SK-N-SH treated with all-trans-retinoic acid at 6 μM for 48 hours (cell line): ENCODE results near the gene RBMS1.
A peak's percentile ranks its signal among the peaks of the same experiment; 100 is the strongest.
"Not testable (repeated sequence)": the region's sequence is repeated elsewhere in the genome, so short reads cannot be mapped to it uniquely, and the experiment has no call there.

ENCODE experiments used
- ATAC-seq: fragments of 200-7000 bp; cut with Tn5 transposase; 3 replicates; pipeline ENCODE4 v1.9.1; 2020; ENCODE audit warnings: mild to moderate bottlenecking, moderate library complexity
- BACH2 ChIP-seq: fragments of 250-450 bp; sonication (Bioruptor Pico); IDR thresholded peaks from 2 replicates; pipeline ENCODE4 v1.9.0; 2021; ENCODE audit warnings: mild to moderate bottlenecking, borderline replicate concordance
- ESRRG ChIP-seq: fragments of 250-450 bp; sonication (Bioruptor Pico); IDR thresholded peaks from 2 replicates; pipeline ENCODE4 v1.6.1; 2021; ENCODE audit warnings: mild to moderate bottlenecking
- ISL1 ChIP-seq: fragments of 250-450 bp; sonication (Bioruptor Pico); IDR thresholded peaks from 2 replicates; pipeline ENCODE4 v2.1.2; 2022; ENCODE audit warnings: mild to moderate bottlenecking, moderate library complexity
- PPARA ChIP-seq: fragments of 250-450 bp; sonication (Bioruptor Pico); IDR thresholded peaks from 2 replicates; pipeline ENCODE4 v1.5.0; 2020; ENCODE audit warnings: mild to moderate bottlenecking, borderline replicate concordance
- RARB ChIP-seq: fragments of 250-450 bp; sonication (Bioruptor Pico); IDR thresholded peaks from 2 replicates; pipeline ENCODE4 v1.8.0; 2021; ENCODE audit warnings: mild to moderate bottlenecking, moderate library complexity
- SNAI2 ChIP-seq: fragments of 250-450 bp; sonication (Bioruptor Pico); IDR thresholded peaks from 2 replicates; pipeline ENCODE4 v1.5.0; 2020; ENCODE audit warnings: mild to moderate bottlenecking, moderate library complexity
- TCF4 ChIP-seq: fragments of 250-450 bp; sonication (Bioruptor Pico); IDR thresholded peaks from 2 replicates; pipeline ENCODE4 v1.8.0; 2021; ENCODE audit warnings: mild to moderate bottlenecking, moderate library complexity, borderline replicate concordance
- TOX ChIP-seq: fragments of 250-450 bp; sonication (Bioruptor Pico); IDR thresholded peaks from 2 replicates; pipeline ENCODE4 v1.8.0; 2021; ENCODE audit warnings: mild to moderate bottlenecking, moderate library complexity, borderline replicate concordance
- ZC3H10 ChIP-seq: fragments of 250-450 bp; sonication (Bioruptor Pico); IDR thresholded peaks from 2 replicates; pipeline ENCODE4 v1.5.1; 2021; ENCODE audit warnings: mild to moderate bottlenecking, moderate library complexity
- ZFP3 ChIP-seq: fragments of 250-450 bp; sonication (Bioruptor Pico); IDR thresholded peaks from 2 replicates; pipeline ENCODE4 v1.5.0; 2020; ENCODE audit warnings: mild to moderate bottlenecking, moderate library complexity
- ZFP30 ChIP-seq: fragments of 450-650 bp; formaldehyde crosslinking; IDR thresholded peaks from 2 replicates; pipeline ENCODE4 v1.5.0; 2022; ENCODE audit warnings: mild to moderate bottlenecking, moderate library complexity
- ZNF565 ChIP-seq: fragments of 450-650 bp; formaldehyde crosslinking; conservative IDR thresholded peaks from 2 replicates; pipeline ENCODE4 v1.5.0; 2020; ENCODE audit warnings: low read depth, mild to moderate bottlenecking, moderate library complexity
- ZNF70 ChIP-seq: fragments of 450-650 bp; formaldehyde crosslinking; IDR thresholded peaks from 2 replicates; pipeline ENCODE4 v1.5.0; 2020; ENCODE audit warnings: mild to moderate bottlenecking, moderate library complexity
- TF ChIP-seq, protein P1 (sequence below): fragments of 250-450 bp; sonication (Bioruptor Pico); IDR thresholded peaks from 2 replicates; pipeline ENCODE4 v1.5.1; 2021; ENCODE audit warnings: mild to moderate bottlenecking, moderate library complexity
- TF ChIP-seq, protein P2 (sequence below): fragments of 250-450 bp; sonication (Bioruptor Pico); IDR thresholded peaks from 2 replicates; pipeline ENCODE4 v1.5.0; 2020; ENCODE audit warnings: mild to moderate bottlenecking, moderate library complexity
- TF ChIP-seq, protein P3 (sequence below): fragments of 250-450 bp; sonication (Bioruptor Pico); IDR thresholded peaks from 2 replicates; pipeline ENCODE4 v1.8.0; 2020; ENCODE audit warnings: mild to moderate bottlenecking, moderate library complexity, borderline replicate concordance
- TF ChIP-seq, protein P4 (sequence below): fragments of 250-450 bp; sonication (Bioruptor Pico); IDR thresholded peaks from 2 replicates; pipeline ENCODE4 v1.8.0; 2021; ENCODE audit warnings: low read depth, mild to moderate bottlenecking, moderate library complexity, borderline replicate concordance
- TF ChIP-seq, protein P5 (sequence below): fragments of 250-450 bp; sonication (Bioruptor Pico); IDR thresholded peaks from 2 replicates; pipeline ENCODE4 v1.5.1; 2020; ENCODE audit warnings: low read depth, mild to moderate bottlenecking, moderate library complexity

Gene RBMS1

DNA sequence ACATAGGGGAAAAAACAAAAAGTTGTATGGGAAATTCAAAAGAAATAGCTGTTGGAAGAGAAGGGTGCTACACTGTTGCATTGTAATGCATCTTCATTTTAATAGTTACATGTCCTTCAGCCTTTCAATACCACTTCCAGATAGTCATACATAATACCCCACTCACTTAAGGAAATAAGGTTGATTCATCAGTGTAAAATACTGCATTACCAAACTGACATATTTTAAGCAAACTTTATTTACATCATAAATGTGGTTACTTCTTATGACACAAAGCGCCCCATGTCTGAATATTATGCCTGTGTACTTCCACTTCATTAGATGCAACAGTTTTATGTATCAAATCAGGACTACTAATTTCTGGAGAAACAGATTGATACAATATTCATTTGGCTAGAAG lies 4.5 kb downstream of the RBMS1 start (continued):
- TF ChIP-seq, protein P1, sequence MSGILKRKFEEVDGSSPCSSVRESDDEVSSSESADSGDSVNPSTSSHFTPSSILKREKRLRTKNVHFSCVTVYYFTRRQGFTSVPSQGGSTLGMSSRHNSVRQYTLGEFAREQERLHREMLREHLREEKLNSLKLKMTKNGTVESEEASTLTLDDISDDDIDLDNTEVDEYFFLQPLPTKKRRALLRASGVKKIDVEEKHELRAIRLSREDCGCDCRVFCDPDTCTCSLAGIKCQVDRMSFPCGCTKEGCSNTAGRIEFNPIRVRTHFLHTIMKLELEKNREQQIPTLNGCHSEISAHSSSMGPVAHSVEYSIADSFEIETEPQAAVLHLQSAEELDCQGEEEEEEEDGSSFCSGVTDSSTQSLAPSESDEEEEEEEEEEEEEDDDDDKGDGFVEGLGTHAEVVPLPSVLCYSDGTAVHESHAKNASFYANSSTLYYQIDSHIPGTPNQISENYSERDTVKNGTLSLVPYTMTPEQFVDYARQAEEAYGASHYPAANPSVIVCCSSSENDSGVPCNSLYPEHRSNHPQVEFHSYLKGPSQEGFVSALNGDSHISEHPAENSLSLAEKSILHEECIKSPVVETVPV (CRISPR knock-in tag), result no peak

DNA sequence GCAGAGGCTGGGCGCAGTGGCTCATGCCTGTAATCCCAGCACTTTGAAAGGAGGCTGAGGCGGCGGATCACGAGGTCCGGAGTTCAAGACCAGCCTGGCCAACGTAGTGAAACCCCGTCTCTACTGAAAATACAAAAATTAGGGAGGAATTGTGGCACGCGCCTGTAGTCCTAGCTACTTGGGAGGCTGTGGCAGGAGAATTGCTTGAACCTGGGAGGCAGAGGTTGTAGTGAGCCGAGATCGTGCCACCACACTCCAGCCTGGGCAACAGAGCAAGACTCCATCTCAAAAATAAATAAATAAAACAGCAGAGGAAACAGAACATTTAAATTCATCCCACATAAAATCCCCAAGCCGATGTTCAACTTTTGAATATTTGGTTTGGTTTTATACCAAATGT lies 5.3 kb downstream of the RBMS1 start:
- not testable (repeated sequence) for ATAC-seq

DNA sequence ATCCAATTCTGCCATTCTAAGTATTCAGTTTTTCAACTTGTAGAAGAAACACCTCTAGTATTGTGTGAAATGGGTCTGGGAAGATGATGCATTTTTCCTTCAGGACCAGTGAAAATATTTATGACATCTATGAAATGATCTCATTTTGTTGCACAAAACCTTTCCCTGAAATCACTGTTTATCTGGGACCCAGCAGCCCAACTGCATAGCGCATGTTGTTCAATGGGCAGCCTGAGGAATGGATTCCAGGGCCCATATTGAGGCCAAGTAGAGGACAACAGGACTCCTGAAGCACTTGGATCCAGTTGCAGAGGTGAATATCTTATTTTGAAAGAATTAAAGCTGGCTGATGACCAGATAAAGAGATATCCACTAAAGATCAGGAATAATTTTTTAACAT lies 7.3 kb downstream of the RBMS1 start:
- ATAC-seq, result no peak
- no peak for TF ChIP-seq ZFP30
- TF ChIP-seq, protein P2, sequence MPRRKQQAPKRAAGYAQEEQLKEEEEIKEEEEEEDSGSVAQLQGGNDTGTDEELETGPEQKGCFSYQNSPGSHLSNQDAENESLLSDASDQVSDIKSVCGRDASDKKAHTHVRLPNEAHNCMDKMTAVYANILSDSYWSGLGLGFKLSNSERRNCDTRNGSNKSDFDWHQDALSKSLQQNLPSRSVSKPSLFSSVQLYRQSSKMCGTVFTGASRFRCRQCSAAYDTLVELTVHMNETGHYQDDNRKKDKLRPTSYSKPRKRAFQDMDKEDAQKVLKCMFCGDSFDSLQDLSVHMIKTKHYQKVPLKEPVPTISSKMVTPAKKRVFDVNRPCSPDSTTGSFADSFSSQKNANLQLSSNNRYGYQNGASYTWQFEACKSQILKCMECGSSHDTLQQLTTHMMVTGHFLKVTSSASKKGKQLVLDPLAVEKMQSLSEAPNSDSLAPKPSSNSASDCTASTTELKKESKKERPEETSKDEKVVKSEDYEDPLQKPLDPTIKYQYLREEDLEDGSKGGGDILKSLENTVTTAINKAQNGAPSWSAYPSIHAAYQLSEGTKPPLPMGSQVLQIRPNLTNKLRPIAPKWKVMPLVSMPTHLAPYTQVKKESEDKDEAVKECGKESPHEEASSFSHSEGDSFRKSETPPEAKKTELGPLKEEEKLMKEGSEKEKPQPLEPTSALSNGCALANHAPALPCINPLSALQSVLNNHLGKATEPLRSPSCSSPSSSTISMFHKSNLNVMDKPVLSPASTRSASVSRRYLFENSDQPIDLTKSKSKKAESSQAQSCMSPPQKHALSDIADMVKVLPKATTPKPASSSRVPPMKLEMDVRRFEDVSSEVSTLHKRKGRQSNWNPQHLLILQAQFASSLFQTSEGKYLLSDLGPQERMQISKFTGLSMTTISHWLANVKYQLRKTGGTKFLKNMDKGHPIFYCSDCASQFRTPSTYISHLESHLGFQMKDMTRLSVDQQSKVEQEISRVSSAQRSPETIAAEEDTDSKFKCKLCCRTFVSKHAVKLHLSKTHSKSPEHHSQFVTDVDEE (CRISPR knock-in tag), result 0 out of 2 replicates have a peak, but pooled peaks have one; percentile 35

DNA sequence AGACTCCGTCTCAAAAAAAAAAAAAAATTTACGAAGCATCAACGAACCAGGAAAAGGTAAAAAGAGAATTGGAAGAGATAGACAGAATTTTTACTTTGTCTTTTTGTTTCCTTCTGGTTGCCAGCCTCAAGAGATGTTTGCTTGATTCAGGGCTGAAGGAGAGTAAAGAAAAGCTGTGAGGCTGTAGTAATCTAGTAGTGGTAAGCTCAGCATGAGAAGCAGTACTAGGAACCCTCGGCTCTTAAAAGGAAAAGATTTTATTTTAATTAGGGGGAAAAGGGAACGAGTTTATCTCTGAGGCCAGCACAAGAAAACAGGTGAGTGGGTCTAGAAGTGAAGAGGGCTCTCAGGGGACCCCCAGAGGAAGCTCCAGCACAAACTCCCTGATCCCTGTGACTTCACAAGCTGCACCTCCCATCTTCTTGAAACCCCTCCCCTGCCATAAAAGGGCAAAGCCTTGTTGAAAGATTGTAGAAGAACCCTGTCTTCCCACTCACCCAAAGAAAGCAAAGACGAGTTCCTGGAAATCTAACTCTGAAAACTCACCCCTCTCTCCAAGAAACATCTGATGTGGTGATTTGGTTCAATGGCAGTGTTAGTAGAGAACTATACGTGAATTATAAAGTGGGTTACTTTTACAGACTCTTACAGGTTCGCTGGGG lies 8.6 kb downstream of the RBMS1 start:
- ATAC-seq, result no peak
- TF ChIP-seq TOX (CRISPR knock-in tag), result no peak
- TF ChIP-seq BACH2 (CRISPR knock-in tag), result no peak
- TF ChIP-seq TCF4 (CRISPR knock-in tag), result no peak
- no peak for TF ChIP-seq RARB (CRISPR knock-in tag)
- TF ChIP-seq, protein P3, sequence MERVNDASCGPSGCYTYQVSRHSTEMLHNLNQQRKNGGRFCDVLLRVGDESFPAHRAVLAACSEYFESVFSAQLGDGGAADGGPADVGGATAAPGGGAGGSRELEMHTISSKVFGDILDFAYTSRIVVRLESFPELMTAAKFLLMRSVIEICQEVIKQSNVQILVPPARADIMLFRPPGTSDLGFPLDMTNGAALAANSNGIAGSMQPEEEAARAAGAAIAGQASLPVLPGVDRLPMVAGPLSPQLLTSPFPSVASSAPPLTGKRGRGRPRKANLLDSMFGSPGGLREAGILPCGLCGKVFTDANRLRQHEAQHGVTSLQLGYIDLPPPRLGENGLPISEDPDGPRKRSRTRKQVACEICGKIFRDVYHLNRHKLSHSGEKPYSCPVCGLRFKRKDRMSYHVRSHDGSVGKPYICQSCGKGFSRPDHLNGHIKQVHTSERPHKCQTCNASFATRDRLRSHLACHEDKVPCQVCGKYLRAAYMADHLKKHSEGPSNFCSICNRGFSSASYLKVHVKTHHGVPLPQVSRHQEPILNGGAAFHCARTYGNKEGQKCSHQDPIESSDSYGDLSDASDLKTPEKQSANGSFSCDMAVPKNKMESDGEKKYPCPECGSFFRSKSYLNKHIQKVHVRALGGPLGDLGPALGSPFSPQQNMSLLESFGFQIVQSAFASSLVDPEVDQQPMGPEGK, result no peak
- TF ChIP-seq, protein P1 (CRISPR knock-in tag), result no peak
- no peak for TF ChIP-seq PPARA (CRISPR knock-in tag)
- TF ChIP-seq, protein P4, sequence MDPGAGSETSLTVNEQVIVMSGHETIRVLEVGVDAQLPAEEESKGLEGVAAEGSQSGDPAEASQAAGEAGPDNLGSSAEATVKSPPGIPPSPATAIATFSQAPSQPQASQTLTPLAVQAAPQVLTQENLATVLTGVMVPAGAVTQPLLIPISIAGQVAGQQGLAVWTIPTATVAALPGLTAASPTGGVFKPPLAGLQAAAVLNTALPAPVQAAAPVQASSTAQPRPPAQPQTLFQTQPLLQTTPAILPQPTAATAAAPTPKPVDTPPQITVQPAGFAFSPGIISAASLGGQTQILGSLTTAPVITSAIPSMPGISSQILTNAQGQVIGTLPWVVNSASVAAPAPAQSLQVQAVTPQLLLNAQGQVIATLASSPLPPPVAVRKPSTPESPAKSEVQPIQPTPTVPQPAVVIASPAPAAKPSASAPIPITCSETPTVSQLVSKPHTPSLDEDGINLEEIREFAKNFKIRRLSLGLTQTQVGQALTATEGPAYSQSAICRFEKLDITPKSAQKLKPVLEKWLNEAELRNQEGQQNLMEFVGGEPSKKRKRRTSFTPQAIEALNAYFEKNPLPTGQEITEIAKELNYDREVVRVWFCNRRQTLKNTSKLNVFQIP (CRISPR knock-in tag), result no peak
- TF ChIP-seq, protein P5, sequence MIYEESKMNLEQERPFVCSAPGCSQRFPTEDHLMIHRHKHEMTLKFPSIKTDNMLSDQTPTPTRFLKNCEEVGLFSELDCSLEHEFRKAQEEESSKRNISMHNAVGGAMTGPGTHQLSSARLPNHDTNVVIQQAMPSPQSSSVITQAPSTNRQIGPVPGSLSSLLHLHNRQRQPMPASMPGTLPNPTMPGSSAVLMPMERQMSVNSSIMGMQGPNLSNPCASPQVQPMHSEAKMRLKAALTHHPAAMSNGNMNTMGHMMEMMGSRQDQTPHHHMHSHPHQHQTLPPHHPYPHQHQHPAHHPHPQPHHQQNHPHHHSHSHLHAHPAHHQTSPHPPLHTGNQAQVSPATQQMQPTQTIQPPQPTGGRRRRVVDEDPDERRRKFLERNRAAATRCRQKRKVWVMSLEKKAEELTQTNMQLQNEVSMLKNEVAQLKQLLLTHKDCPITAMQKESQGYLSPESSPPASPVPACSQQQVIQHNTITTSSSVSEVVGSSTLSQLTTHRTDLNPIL, result no peak
- no peak for TF ChIP-seq ZFP3 (CRISPR knock-in tag)
- TF ChIP-seq, protein P2 (CRISPR knock-in tag), result no peak
- no peak for TF ChIP-seq ZNF70
- no peak for TF ChIP-seq ZNF565
- TF ChIP-seq ZC3H10 (CRISPR knock-in tag), result no peak
- TF ChIP-seq ISL1 (CRISPR knock-in tag), result no peak
- no peak for TF ChIP-seq ESRRG (CRISPR knock-in tag)
- no peak for TF ChIP-seq SNAI2 (CRISPR knock-in tag)
